DND-41 (cell line): ENCODE data around the gene C1QTNF3.

Source experiments
- ATAC-seq: fragments of 200-7000 bp; cut with Tn5 transposase; 3 replicates; pipeline ENCODE4 v1.9.1; 2021; ENCODE audit warnings: low read depth; ENCODE audit not compliant: insufficient read depth
- DNase-seq: peaks from one replicate; pipeline ENCODE4 v3.0.0-alpha.2; 2020
- H2AFZ ChIP-seq: 2 replicates; pipeline ENCODE4 v1.6.0; 2012; ENCODE audit warnings: low read depth, low read length
- H3K27ac ChIP-seq: 2 replicates; pipeline ENCODE4 v1.5.1; 2012; ENCODE audit warnings: low read length, inconsistent platforms
- H3K27me3 ChIP-seq: fragments of 200-600 bp; sonication (generic); 2 replicates; pipeline ENCODE4 v1.6.0; 2012; ENCODE audit warnings: low read length, mild to moderate bottlenecking, inconsistent platforms; ENCODE audit not compliant: insufficient read depth, poor library complexity
- H3K36me3 ChIP-seq: 2 replicates; pipeline ENCODE4 v1.5.1; 2012; ENCODE audit warnings: low read length, inconsistent platforms; ENCODE audit not compliant: insufficient read depth
- H3K4me1 ChIP-seq: 2 replicates; pipeline ENCODE4 v1.5.1; 2012; ENCODE audit warnings: mild to moderate bottlenecking, low read length; ENCODE audit not compliant: insufficient read depth
- H3K4me2 ChIP-seq: 2 replicates; pipeline ENCODE4 v1.6.0; 2012; ENCODE audit warnings: mild to moderate bottlenecking, moderate library complexity, low read length, inconsistent platforms; ENCODE audit not compliant: insufficient read depth
- H3K4me3 ChIP-seq, 2 experiments: fragments of 200-600 bp in 1 of 2; shearing (Covaris generic) in 1 of 2; 2 replicates each; pipeline ENCODE4 v1.5.1; 2012 to 2016; ENCODE audit warnings: inconsistent platforms in 2 of 2, low read length in 2 of 2, mild to moderate bottlenecking in 2 of 2, low read depth in 1 of 2, moderate library complexity in 1 of 2
- H3K79me2 ChIP-seq: 2 replicates; pipeline ENCODE4 v1.6.0; 2012; ENCODE audit warnings: low read length, inconsistent platforms; ENCODE audit not compliant: insufficient read depth
- H3K9ac ChIP-seq: 2 replicates; pipeline ENCODE4 v1.6.0; 2012; ENCODE audit warnings: low read depth, mild to moderate bottlenecking, inconsistent platforms, low read length, moderate library complexity
- H3K9me3 ChIP-seq: 2 replicates; pipeline ENCODE4 v1.5.1; 2012; ENCODE audit warnings: low read length, moderate library complexity, mild to moderate bottlenecking, inconsistent platforms; ENCODE audit not compliant: insufficient read depth, severe bottlenecking
- H4K20me1 ChIP-seq: 2 replicates; pipeline ENCODE4 v1.6.0; 2012; ENCODE audit warnings: low read length; ENCODE audit not compliant: insufficient read depth
- CTCF ChIP-seq: IDR thresholded peaks from 2 replicates; pipeline ENCODE4 v1.5.1; 2012; ENCODE audit warnings: borderline replicate concordance, low read length, moderate library complexity, mild to moderate bottlenecking; ENCODE audit not compliant: poor library complexity, severe bottlenecking; ENCODE audit errors: extremely low read depth
- EZH2 ChIP-seq: IDR thresholded peaks from 3 replicates; pipeline ENCODE4 v1.6.1; 2012; ENCODE audit warnings: borderline replicate concordance, low read depth, mild to moderate bottlenecking, moderate library complexity, low read length, inconsistent platforms; ENCODE audit not compliant: severe bottlenecking

Gene C1QTNF3

DNA sequence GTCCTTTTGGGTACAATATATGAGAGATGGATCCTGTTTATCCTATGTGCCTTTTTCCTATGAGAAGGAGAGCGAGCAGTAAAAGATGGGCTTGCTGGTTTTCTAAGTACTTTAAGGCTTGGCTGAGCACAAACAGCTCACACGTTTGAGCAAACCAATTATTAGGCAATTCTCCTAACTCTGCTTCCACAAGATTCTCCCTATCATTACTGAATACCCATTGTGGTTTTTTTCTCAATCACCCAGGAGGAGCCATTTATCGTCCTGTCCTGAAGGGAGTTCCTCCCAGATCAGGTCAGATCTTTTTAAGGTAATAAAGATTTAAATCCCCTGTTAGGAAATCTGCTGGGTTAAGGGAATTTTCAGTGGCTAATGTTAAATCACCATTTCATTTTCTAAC, 19.4 kb upstream of the C1QTNF3 start:
- H3K27me3 ChIP-seq = no peaks in the 10 kb centered on the region
- peaks cover 4% of the 10 kb centered on the region for H3K9me3 ChIP-seq
- ATAC-seq (no peak), DNase-seq (no peak)
- H3K9ac ChIP-seq = no peak overlapping the region
- no peak overlapping the region for H3K4me2 ChIP-seq
- no peaks in the 10 kb centered on the region for H3K4me1 ChIP-seq
- TF ChIP-seq EZH2 (no peak), CTCF (no peak)
- H4K20me1 ChIP-seq = no peaks in the 10 kb centered on the region
- H3K36me3 ChIP-seq = peaks cover 3% of the 10 kb centered on the region
- no peak overlapping the region for H3K4me3 ChIP-seq
- H3K79me2 ChIP-seq = no peaks in the 10 kb centered on the region
- H3K27ac ChIP-seq = no peak overlapping the region
- no peak overlapping the region for H2AFZ ChIP-seq

GRCh38 chr5:34061993-34062392, 19.0 kb upstream of the C1QTNF3 start:
- no peaks in the 10 kb centered on the region for H3K79me2 ChIP-seq
- no peak for ATAC-seq

GRCh38 chr5:34059977-34060376, 17.0 kb upstream of the C1QTNF3 start:
- no peak for DNase-seq
- Histone ChIP-seq H3K4me3 (no peak overlapping the region), H3K79me2 (no peaks in the 10 kb centered on the region), H3K27ac (no peak overlapping the region), H3K4me1 (no peaks in the 10 kb centered on the region), H3K9ac (no peak overlapping the region), H3K36me3 (peaks cover 3% of the 10 kb centered on the region), H3K27me3 (no peaks in the 10 kb centered on the region), H3K9me3 (peaks cover 4% of the 10 kb centered on the region), H2AFZ (no peak overlapping the region), H4K20me1 (no peaks in the 10 kb centered on the region), H3K4me2 (no peak overlapping the region)
- TF ChIP-seq EZH2 (no peak), CTCF (no peak)
- no peak for ATAC-seq

More at GRCh38 chr5:34061993-34062392, 19.0 kb upstream of the C1QTNF3 start:
- H3K9ac ChIP-seq = no peak overlapping the region
- peaks cover 3% of the 10 kb centered on the region for H3K36me3 ChIP-seq
- TF ChIP-seq EZH2 = no peak
- TF ChIP-seq CTCF = no peak
- H3K4me2 ChIP-seq = no peak overlapping the region
- DNase-seq = no peak
- no peak overlapping the region for H3K4me3 ChIP-seq
- H3K27ac ChIP-seq = no peak overlapping the region
- H3K9me3 ChIP-seq = peaks cover 4% of the 10 kb centered on the region
- no peak overlapping the region for H2AFZ ChIP-seq
- H4K20me1 ChIP-seq = no peaks in the 10 kb centered on the region
- H3K27me3 ChIP-seq = no peaks in the 10 kb centered on the region
- H3K4me1 ChIP-seq = no peaks in the 10 kb centered on the region

- H3K4me1 ChIP-seq = no peaks in the 10 kb centered on the region
- H3K27ac ChIP-seq = no peak overlapping the region
- ATAC-seq = no peak
- no peaks in the 10 kb centered on the region for H3K27me3 ChIP-seq
- no peaks in the 10 kb centered on the region for H4K20me1 ChIP-seq
- peaks cover 4% of the 10 kb centered on the region for H3K9me3 ChIP-seq
- no peak for DNase-seq
- H3K4me2 ChIP-seq = no peak overlapping the region
- no peaks in the 10 kb centered on the region for H3K36me3 ChIP-seq
- no peak for TF ChIP-seq EZH2
- no peak for TF ChIP-seq CTCF
- H3K4me3 ChIP-seq = no peak overlapping the region
- no peak overlapping the region for H3K9ac ChIP-seq
- no peaks in the 10 kb centered on the region for H3K79me2 ChIP-seq
- H2AFZ ChIP-seq = no peak overlapping the region
These were observed 15.5 kb upstream of the C1QTNF3 start for GRCh38 chr5:34058532-34058931.
